Measurements from ENCODE around the gene CRIM1.

The CRIM1 gene

DNA sequence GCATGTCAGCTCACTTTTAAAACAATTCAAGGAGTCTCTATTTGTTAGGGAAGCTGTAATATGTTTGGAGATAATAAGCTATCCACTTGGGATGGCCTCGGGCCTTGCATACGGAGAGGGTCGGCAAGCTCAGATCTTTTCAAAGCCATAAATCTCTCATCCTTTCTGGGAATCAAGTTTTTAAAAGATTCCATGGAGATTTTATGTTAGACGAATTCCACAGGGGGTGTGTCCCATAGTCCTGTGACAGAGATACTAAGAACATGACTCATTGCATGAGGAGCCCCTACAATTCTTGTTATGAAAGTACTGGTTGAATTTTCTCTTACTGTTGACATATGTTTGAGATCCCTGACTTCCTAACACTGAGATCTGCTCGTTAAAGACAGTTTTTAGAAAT, 133.7 kb downstream of the CRIM1 start:
- Mint-ChIP-seq H3K4me3 (no peak overlapping the region), H3K27ac (no peak overlapping the region), H3K36me3 (ENCODE audit: low read depth) (peaks cover 5% of the 10 kb centered on the region), H3K4me1 (ENCODE audit: low read depth) (peaks cover 6% of the 10 kb centered on the region), H3K27me3 (no peaks in the 10 kb centered on the region), H3K9me3 (no peaks in the 10 kb centered on the region)

DNA sequence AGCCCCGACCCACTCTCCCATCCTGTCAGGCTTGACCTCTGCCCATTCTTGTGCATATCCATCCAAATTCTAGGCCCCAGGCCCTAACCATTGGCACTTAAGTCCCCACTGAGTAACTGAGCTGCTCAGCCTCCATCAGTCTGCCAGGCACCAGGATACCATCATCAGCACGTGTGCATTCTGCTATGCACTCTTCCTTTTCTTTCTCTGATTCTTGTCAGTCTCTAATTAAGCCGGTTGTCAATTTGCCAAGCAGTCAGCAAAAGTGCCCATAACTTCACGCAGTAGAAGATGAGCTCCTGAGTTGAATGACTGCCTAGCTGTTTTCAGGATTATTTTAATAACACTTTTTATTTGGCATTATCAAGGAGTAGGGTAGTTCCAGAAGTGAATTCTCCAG, 135.2 kb downstream of the CRIM1 start:
- Mint-ChIP-seq H3K27ac (no peak overlapping the region), H3K9me3 (no peaks in the 10 kb centered on the region), H3K4me1 (ENCODE audit: low read depth) (peaks cover 6% of the 10 kb centered on the region), H3K36me3 (ENCODE audit: low read depth) (peaks cover 4% of the 10 kb centered on the region), H3K4me3 (no peak overlapping the region), H3K27me3 (no peaks in the 10 kb centered on the region)

DNA sequence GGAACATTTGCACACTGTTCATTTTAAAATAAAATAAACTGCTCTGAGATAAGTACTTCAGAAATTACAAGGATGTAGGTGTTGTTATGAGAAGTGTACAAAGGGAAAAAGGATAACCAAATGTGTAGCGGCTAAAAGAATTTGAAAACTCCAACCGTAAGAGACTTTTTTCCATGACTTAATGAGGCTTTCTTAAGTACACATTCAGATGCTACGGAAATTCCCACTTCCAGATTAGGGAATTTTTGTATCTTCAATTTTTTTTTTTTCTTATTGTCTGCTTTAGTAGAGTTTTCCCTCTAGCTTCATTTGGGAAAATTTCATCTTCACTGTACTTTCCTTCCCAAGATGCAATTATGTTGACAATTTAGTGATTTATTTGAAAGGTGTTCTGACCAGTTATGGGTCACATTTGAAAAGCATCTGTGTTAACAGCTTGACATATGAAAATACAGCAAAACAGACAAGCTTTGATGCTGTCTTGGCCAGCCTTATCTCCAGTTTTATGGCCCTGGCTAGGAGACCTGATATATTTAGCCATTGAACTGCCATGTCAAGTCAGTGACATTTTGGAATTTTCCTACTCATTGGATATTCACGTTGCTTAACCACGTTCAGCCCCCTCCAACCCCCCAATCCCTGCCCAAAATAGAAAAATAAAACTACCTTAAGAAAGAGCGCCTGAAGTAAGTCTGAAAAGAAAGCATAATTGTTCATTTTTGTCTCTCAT, 136.8 kb downstream of the CRIM1 start:
- Mint-ChIP-seq H3K9me3 (no peaks in the 10 kb centered on the region), H3K36me3 (ENCODE audit: low read depth) (peaks cover 4% of the 10 kb centered on the region), H3K4me1 (ENCODE audit: low read depth) (peaks cover 6% of the 10 kb centered on the region), H3K27ac (no peak overlapping the region), H3K4me3 (no peak overlapping the region), H3K27me3 (no peaks in the 10 kb centered on the region)

DNA sequence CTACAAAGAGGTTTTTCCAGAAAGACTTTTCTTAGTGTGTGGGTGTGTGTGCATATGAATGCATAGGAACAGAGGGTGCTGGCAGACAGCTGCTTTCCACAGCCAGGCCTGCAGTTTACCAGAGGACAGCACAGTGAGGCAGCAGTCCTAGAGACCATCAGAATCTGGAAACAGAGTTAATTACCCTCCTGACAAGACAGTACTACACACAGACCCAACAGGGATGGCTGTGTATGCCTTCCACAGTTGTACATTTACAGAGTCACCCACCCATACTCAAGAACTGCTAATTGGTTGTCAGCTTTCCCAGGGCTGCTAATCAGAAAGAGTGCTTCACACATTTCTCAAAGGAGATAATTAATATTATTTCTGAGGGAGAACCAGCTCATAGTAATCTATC, 137.7 kb downstream of the CRIM1 start:
- Mint-ChIP-seq H3K27me3 (no peaks in the 10 kb centered on the region), H3K27ac (no peak overlapping the region), H3K36me3 (ENCODE audit: low read depth) (peaks cover 4% of the 10 kb centered on the region), H3K9me3 (no peaks in the 10 kb centered on the region), H3K4me1 (ENCODE audit: low read depth) (peaks cover 6% of the 10 kb centered on the region), H3K4me3 (no peak overlapping the region)

DNA sequence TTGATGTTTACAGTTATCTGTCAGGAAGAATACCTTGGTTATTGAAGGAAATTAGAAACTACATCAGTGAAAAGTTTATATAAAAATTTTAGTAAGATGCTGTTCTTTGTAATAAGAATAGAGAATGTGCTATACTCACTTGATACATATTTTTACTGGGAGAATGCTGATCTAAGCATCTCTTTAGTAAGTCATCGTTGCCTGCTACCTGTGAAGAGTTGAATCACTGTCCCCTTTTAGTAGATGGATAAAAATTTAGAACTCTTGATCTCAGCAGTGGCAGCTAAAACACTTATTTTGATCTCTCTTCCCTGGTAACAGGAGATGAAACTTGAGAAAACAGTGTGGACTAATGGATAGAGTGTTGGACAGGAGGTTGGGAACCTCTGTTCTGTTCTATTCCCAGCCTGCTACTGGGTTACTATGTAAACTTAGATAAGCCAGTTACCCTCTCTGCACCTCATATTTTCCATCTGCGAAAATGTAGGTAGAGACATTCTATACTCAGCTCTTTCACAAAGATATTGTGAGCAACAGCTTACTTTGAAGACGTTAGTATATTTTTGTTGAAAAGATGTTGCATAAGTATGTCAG, 142.1 kb downstream of the CRIM1 start:
- no peaks in the 10 kb centered on the region for H3K9me3 Mint-ChIP-seq
- no peak overlapping the region for H3K27ac Mint-ChIP-seq
- no peak overlapping the region for H3K4me3 Mint-ChIP-seq
- H3K4me1 Mint-ChIP-seq (ENCODE audit: low read depth) = peaks cover 2% of the 10 kb centered on the region
- no peaks in the 10 kb centered on the region for H3K27me3 Mint-ChIP-seq
- H3K36me3 Mint-ChIP-seq (ENCODE audit: low read depth) = peaks cover 18% of the 10 kb centered on the region

DNA sequence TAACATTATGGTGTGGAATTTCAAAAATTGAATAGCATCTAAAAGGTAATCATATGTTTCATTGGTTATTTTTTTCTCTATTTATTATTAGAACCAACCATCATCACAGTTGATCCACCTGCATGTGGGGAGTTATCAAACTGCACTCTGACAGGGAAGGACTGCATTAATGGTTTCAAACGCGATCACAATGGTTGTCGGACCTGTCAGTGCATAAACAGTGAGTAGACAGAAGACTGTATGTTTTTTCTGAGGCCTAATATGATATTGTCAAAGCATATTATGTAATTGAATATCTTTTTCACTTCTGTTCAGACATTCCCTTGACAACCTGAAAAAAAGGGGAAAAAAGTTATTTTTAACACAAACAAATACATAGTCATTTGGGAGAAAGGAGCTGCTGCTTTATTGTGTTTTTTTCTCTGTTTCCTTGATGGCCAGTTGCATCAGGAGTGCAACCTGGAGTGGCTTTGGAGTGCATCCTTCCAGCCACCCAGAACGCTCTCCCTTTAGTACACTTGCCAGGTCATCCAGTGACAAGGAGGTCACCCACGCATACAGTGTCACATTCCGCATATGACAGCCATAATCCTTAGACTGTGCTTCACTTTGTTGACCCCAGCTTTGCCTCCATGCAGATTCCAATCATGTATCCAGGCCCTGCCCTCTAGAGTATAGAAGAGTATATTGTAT, 143.7 kb downstream of the CRIM1 start:
- Mint-ChIP-seq H3K27me3 (no peaks in the 10 kb centered on the region), H3K9me3 (no peaks in the 10 kb centered on the region), H3K4me1 (ENCODE audit: low read depth) (no peaks in the 10 kb centered on the region), H3K27ac (no peak overlapping the region), H3K36me3 (ENCODE audit: low read depth) (peaks cover 18% of the 10 kb centered on the region), H3K4me3 (no peak overlapping the region)

DNA sequence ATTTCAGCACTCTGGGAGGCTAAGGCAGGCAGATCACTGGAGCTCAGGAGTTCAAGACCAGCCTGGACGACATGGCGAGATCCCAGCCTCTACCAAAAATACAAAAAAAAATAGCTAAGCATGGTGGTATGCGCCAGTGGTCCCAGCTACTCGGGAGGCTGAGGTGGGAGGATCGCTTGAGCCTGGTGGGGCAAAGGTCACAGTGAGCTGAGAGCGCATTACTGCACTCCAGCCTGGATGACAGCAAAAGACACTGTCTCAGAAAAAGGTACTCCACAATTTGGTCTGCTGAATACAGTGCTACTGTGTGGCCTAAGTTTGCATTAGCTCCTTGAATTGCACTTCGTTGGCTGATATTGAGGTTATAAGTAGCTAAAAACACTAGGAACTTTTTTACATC, 144.5 kb downstream of the CRIM1 start:
- no peak overlapping the region for H3K4me3 Mint-ChIP-seq
- H3K9me3 Mint-ChIP-seq = no peaks in the 10 kb centered on the region
- no peaks in the 10 kb centered on the region for H3K27me3 Mint-ChIP-seq

DNA sequence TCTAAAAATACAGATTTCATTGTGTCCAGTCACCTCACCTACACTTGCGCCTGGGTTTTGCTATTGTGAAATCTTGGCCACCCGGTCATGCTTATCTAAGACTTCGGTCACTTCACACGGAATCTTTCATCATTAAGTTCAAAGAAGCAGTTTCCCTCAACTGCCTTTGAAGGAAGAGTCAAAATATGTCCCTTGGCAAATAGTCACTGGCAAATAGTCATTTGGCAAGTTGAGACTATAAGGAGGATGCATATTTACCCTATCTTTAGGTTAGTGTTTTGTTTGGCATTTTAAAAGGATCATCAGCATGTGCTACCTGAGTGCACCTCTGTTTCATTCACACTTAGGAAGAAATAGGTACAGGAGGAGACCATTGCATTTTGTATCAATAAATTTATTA, 146.5 kb downstream of the CRIM1 start:
- H3K4me3 Mint-ChIP-seq = no peak overlapping the region
- no peaks in the 10 kb centered on the region for H3K27me3 Mint-ChIP-seq
- no peaks in the 10 kb centered on the region for H3K9me3 Mint-ChIP-seq
- H3K4me1 Mint-ChIP-seq (ENCODE audit: low read depth) = no peaks in the 10 kb centered on the region
- H3K27ac Mint-ChIP-seq = no peak overlapping the region
- H3K36me3 Mint-ChIP-seq (ENCODE audit: low read depth) = peaks cover 14% of the 10 kb centered on the region

More for the DNA sequence above, 144.5 kb downstream of the CRIM1 start:
- Mint-ChIP-seq H3K4me1 (ENCODE audit: low read depth) (no peaks in the 10 kb centered on the region), H3K36me3 (ENCODE audit: low read depth) (peaks cover 14% of the 10 kb centered on the region), H3K27ac (no peak overlapping the region)

DNA sequence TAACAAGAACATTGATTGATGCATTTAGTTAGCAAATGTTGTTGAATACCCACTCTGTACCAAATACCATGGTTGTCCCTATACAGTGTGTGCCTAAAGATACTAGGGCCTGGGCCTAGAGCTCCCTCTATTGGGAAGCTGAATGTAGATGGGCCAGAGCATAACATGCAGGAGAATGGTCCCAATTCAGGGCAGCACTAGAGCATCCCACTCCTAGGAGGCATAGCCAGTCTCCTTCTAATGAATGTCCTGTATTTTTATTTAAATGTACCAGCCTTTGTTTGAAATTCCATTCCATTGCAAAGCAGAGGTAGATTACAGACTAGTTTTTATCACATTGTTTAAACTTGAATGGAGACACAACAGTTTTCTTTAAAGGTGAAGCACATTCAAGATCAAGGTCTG, 151.8 kb downstream of the CRIM1 start:
- H3K4me1 Mint-ChIP-seq (ENCODE audit: low read depth) = no peaks in the 10 kb centered on the region
- H3K36me3 Mint-ChIP-seq (ENCODE audit: low read depth) = peaks cover 13% of the 10 kb centered on the region
- no peak overlapping the region for H3K27ac Mint-ChIP-seq
- H3K9me3 Mint-ChIP-seq = no peaks in the 10 kb centered on the region
- H3K4me3 Mint-ChIP-seq = no peak overlapping the region
- no peaks in the 10 kb centered on the region for H3K27me3 Mint-ChIP-seq

DNA sequence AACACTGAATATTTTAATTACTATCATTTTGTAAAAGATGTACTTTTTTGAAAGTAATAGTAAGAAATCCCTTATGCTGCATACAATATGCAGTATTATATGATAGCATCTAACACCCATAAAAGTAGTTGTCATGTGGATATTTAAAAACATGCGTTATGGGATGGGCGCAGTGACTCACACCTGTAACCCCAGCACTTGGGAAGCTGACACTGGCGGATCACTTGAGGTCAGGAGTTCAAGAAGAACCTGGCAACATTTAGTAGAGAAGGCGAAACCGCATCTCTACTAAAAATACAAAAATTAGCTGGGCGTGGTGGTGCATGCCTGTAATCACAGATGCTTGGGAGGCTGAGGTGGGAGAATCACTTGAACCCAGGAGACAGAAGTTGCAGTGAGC, 153.5 kb downstream of the CRIM1 start:
- Mint-ChIP-seq H3K4me1 (ENCODE audit: low read depth) (no peaks in the 10 kb centered on the region), H3K9me3 (no peaks in the 10 kb centered on the region), H3K27ac (no peak overlapping the region), H3K36me3 (ENCODE audit: low read depth) (peaks cover 29% of the 10 kb centered on the region), H3K27me3 (no peaks in the 10 kb centered on the region), H3K4me3 (no peak overlapping the region)

DNA sequence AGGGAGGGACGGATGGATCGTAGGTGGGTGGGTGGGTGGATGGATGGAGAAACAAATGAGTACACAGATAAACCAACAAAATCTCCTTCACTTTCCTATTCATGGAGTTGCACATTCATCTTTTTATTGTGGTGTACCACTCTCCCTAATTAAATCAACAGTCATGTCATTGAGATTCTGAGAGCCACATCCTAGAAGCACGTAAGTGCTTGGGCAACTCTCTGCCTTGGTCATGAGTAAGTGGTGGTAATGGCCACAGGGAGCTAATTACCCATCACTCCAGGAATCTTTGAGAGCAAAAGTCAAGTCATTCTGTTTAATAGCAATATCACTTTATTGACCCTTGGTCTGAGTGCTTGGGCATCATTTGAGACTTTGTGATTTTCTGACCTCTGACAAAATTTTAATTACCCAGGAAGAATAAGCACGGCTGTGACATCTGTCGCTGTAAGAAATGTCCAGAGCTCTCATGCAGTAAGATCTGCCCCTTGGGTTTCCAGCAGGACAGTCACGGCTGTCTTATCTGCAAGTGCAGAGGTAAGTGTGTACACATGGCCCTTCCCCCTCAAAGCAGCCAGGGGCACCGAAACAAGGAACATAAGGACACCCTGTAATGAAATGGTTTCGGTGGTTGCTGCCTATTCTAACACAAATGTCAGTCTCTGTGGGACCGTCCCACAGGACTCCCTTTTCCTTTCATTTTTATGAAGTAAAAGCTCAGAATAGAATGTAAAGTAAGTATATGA, 156.5 kb downstream of the CRIM1 start:
- no peak overlapping the region for H3K4me3 Mint-ChIP-seq
- H3K4me1 Mint-ChIP-seq (ENCODE audit: low read depth) = no peaks in the 10 kb centered on the region
- H3K9me3 Mint-ChIP-seq = no peaks in the 10 kb centered on the region
- peaks cover 53% of the 10 kb centered on the region for H3K36me3 Mint-ChIP-seq (ENCODE audit: low read depth)
- no peaks in the 10 kb centered on the region for H3K27me3 Mint-ChIP-seq
- no peak overlapping the region for H3K27ac Mint-ChIP-seq

DNA sequence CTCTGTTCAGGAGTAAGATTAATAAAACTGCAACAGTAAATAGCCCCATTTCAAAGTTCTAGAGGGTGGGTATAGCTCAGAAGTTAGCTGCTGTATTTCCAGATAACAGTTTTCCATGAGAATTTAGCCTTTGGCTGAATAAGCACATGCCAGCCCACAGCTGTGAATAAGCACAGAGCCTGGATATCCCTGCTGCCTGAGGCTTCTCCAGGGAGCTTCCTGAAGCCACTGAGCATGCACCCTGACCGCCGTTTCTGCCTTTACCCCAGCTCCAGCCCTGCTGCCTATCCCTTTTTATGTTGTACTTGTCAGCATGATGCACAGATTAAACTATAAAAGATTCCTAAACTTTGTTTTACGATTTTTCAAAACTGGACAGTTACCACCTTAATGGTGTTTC, 157.1 kb downstream of the CRIM1 start:
- H3K27ac Mint-ChIP-seq = no peak overlapping the region
- H3K9me3 Mint-ChIP-seq = no peaks in the 10 kb centered on the region
- peaks cover 59% of the 10 kb centered on the region for H3K36me3 Mint-ChIP-seq (ENCODE audit: low read depth)
- H3K4me3 Mint-ChIP-seq = no peak overlapping the region
- H3K4me1 Mint-ChIP-seq (ENCODE audit: low read depth) = no peaks in the 10 kb centered on the region
- H3K27me3 Mint-ChIP-seq = no peaks in the 10 kb centered on the region

DNA sequence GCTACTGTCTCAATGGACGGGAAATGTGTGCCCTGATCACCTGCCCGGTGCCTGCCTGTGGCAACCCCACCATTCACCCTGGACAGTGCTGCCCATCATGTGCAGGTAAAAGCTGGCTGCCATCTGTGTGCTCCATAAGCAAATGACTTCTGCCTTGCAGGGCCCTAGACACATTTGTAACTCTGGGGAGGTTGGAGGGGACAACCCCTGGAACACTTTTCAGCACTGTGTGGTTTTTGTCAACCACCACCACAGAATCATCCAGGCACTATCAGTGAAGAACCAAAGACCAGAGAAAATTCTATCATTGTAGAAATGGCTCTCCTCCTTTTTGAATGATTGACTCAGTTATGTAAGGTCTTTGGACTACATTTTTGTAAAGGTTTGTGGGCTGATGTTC, 158.1 kb downstream of the CRIM1 start:
- no peak overlapping the region for H3K4me3 Mint-ChIP-seq
- no peaks in the 10 kb centered on the region for H3K9me3 Mint-ChIP-seq
- no peaks in the 10 kb centered on the region for H3K27me3 Mint-ChIP-seq
- H3K27ac Mint-ChIP-seq = no peak overlapping the region
- no peaks in the 10 kb centered on the region for H3K4me1 Mint-ChIP-seq (ENCODE audit: low read depth)
- H3K36me3 Mint-ChIP-seq (ENCODE audit: low read depth) = peaks cover 60% of the 10 kb centered on the region

DNA sequence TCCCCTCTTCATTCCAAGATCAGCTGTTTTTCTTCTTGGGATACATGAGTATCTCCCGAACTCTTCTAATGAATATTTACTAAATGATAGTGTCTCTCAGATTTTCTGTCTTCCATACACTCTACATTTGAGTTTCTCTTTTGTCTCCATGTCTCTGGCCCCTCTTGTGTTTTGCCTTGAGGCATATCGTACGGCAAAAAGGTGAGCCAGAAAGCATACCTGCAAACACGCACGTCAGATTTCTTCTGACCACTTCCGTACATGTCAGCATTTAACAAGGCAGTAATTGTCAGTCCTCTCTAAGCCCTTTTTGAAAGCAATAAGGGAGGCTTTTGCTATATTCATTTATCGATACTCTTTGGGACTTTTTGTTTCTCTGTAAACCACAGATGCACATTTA, 160.0 kb downstream of the CRIM1 start:
- H3K4me3 Mint-ChIP-seq = no peak overlapping the region
- no peaks in the 10 kb centered on the region for H3K27me3 Mint-ChIP-seq
- H3K9me3 Mint-ChIP-seq = no peaks in the 10 kb centered on the region
- peaks cover 72% of the 10 kb centered on the region for H3K36me3 Mint-ChIP-seq (ENCODE audit: low read depth)
- no peaks in the 10 kb centered on the region for H3K4me1 Mint-ChIP-seq (ENCODE audit: low read depth)
- no peak overlapping the region for H3K27ac Mint-ChIP-seq

Data from stimulated activated naive CD8-positive, alpha-beta T cell treated with anti-CD3 and anti-CD28 coated beads, Interleukin-15, Interleukin-2, amounts not matched to agents 100 ng/mL and 50 ng/mL, for 24 hours (primary cell).